Activated gamma-delta T cell treated with Interleukin-2 at 50 U/mL for 16 hours (primary cell): Measurements from ENCODE around the gene PLA2R1.

Source experiments
- DNase-seq: peaks from one replicate; pipeline ENCODE4 v3.0.0-alpha.2; 2020

The PLA2R1 gene

GRCh38 chr2:159891917-159892730, 170.3 kb downstream of the PLA2R1 start:
- no peak for DNase-seq

- DNase-seq: no peak
Observed at GRCh38 chr2:159891267-159891588, 171.2 kb downstream of the PLA2R1 start.

DNA sequence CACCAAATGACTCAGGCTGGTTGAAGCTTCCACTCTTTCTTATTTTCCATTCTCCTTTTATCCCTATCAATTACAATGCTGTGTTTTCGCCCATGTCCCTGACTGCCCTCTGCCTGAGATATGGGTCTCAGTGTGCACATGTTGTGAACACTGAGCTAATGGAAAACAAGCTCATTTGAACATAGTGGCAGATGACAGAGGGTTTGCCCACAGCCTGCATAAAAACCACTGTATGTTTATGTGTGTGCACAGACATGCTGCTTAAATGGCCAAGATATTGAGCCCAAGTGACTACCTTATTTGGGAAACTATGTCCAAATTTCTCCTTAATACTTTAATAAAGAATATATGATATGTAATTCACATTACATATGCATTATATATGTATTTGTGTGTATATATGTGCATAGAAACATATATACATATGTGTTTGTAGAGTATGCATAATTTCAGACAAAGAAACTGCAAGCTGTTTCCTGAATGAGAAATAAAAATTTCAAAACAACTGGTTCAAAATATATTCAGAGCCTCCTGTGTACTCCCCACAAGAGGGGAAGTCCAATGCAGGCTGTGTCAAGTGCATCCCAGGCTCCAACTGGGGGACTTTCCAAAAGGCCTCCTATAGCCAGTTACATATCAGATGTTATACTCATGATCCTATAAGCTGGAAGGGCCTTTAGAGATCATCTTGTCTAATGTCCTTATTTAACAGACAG, 171.7 kb downstream of the PLA2R1 start:
- no peak for DNase-seq

- DNase-seq: no peak
Observed at GRCh38 chr2:159882130-159882745, 180.2 kb downstream of the PLA2R1 start.
